Smooth muscle cell (in vitro differentiated cells): ENCODE measurements around the gene ACADM. TPM values are rescaled to one million over a fixed set of nuclear protein-coding genes. Genes with fewer than 3 reads are reported as not detected.

Experiments used
- DNase-seq: peaks from one replicate; lab custom pipeline; 2025; ENCODE audit not compliant: unreplicated experiment; lab: John Stamatoyannopoulos, UW
- H2AFZ ChIP-seq: fragments of 200-600 bp; sonication (generic); 2 replicates; pipeline ENCODE4 v1.6.0; 2016; ENCODE audit warnings: antibody characterized with exemption, low read depth, mild to moderate bottlenecking
- H3F3A ChIP-seq: fragments of 200-600 bp; sonication (generic); 2 replicates; pipeline ENCODE4 v1.6.0; 2017; ENCODE audit warnings: antibody characterized with exemption, low read depth
- H3K27ac ChIP-seq: fragments of 200-600 bp; sonication (generic); 2 replicates; pipeline ENCODE4 v1.5.1; 2016; ENCODE audit warnings: low read depth, mild to moderate bottlenecking
- H3K27me3 ChIP-seq: fragments of 200-600 bp; sonication (generic); 2 replicates; pipeline ENCODE4 v1.6.1; 2016; ENCODE audit warnings: low read depth, mild to moderate bottlenecking
- H3K36me3 ChIP-seq: fragments of 200-600 bp; sonication (generic); 2 replicates; pipeline ENCODE4 v1.5.1; 2016; ENCODE audit warnings: low read depth
- H3K4me1 ChIP-seq: fragments of 200-600 bp; sonication (generic); 2 replicates; pipeline ENCODE4 v1.5.1; 2016; ENCODE audit warnings: low read depth
- H3K4me2 ChIP-seq: fragments of 200-600 bp; sonication (generic); 2 replicates; pipeline ENCODE4 v1.6.0; 2016; ENCODE audit warnings: mild to moderate bottlenecking
- H3K4me3 ChIP-seq: fragments of 200-600 bp; sonication (generic); 2 replicates; pipeline ENCODE4 v1.5.1; 2016; ENCODE audit warnings: mild to moderate bottlenecking
- H3K79me2 ChIP-seq: fragments of 200-600 bp; sonication (generic); 2 replicates; pipeline ENCODE4 v1.6.0; 2016; ENCODE audit warnings: low read depth, mild to moderate bottlenecking
- H3K9ac ChIP-seq: fragments of 200-600 bp; sonication (generic); 2 replicates; pipeline ENCODE4 v1.6.0; 2016; ENCODE audit warnings: low read depth
- H3K9me3 ChIP-seq: fragments of 200-600 bp; sonication (generic); replicated peaks from 2 replicates; pipeline ENCODE4 v1.5.1; 2016; ENCODE audit warnings: low read depth
- H4K20me1 ChIP-seq: fragments of 200-600 bp; sonication (generic); 2 replicates; pipeline ENCODE4 v1.6.0; 2016; ENCODE audit warnings: low read depth
- CTCF ChIP-seq: fragments of 200-600 bp; sonication (generic); IDR thresholded peaks from 2 replicates; pipeline ENCODE4 v1.5.1; 2017; ENCODE audit warnings: borderline replicate concordance, mild to moderate bottlenecking, antibody characterized with exemption; ENCODE audit not compliant: insufficient read depth, poor library complexity, severe bottlenecking
- WGBS: methylation state at CpG from one replicate; pipeline ENCODE4 v1.1.7; 2016; ENCODE audit warnings: low lambda C conversion rate; 5-methylcytosine and 5-hydroxymethylcytosine counted together
- polyA plus RNA-seq: library from polyadenylated mRNA; unstranded; fragments of >200 nt; fragmentation: Nextera tagmentation; extraction: Ambion mirVana; gene quantifications from 2 replicates; pipeline ENCODE4 v1.2.1, GENCODE V29; 2016
- total RNA-seq: library from RNA; depleted of rRNA; stranded (reverse); fragments of >200 nt; gene quantifications from 2 replicates; pipeline ENCODE4 v1.2.3, GENCODE V29; 2014

ACADM gene
- total and polyA plus RNA-seq, 2 experiments from 2014 or later: 20.5 to 28.6 TPM

GRCh38 chr1:75693551-75693950 lies 31.0 kb upstream of the ACADM start:
- H3K9ac ChIP-seq: no peak overlapping the region
- no peaks in the 10 kb centered on the region for H4K20me1 ChIP-seq
- no peak overlapping the region for H3K27ac ChIP-seq
- 48% methylated on average over 3 of the region's 3 CpGs for WGBS
- H3K4me2 ChIP-seq: no peak overlapping the region
- H2AFZ ChIP-seq: no peak overlapping the region
- no peaks in the 10 kb centered on the region for H3K36me3 ChIP-seq
- no peak for DNase-seq
- H3K27me3 ChIP-seq: no peaks in the 10 kb centered on the region
- no peaks in the 10 kb centered on the region for H3K4me1 ChIP-seq
- H3K9me3 ChIP-seq: no peaks in the 10 kb centered on the region
- TF ChIP-seq CTCF: no peak
- H3F3A ChIP-seq: no peaks in the 10 kb centered on the region
- H3K79me2 ChIP-seq: no peaks in the 10 kb centered on the region
- H3K4me3 ChIP-seq: no peak overlapping the region

GRCh38 chr1:75696000-75696399 lies 28.5 kb upstream of the ACADM start:
- Histone ChIP-seq H3K9me3 (no peaks in the 10 kb centered on the region), H3K36me3 (no peaks in the 10 kb centered on the region), H3K4me1 (no peaks in the 10 kb centered on the region), H2AFZ (no peak overlapping the region), H4K20me1 (no peaks in the 10 kb centered on the region), H3K4me3 (no peak overlapping the region), H3K4me2 (no peak overlapping the region), H3K27ac (no peak overlapping the region), H3K27me3 (no peaks in the 10 kb centered on the region), H3F3A (no peaks in the 10 kb centered on the region), H3K79me2 (no peaks in the 10 kb centered on the region), H3K9ac (no peak overlapping the region)
- no peak for DNase-seq
- TF ChIP-seq CTCF: no peak
- WGBS: 87% methylated on average over 3 of the region's 3 CpGs

- Histone ChIP-seq H3K79me2 (no peaks in the 10 kb centered on the region), H3K27ac (no peak overlapping the region), H3K4me1 (no peaks in the 10 kb centered on the region), H3K36me3 (no peaks in the 10 kb centered on the region), H3K9ac (no peak overlapping the region), H3K4me2 (no peak overlapping the region), H4K20me1 (no peaks in the 10 kb centered on the region), H3K27me3 (no peaks in the 10 kb centered on the region), H3K4me3 (no peak overlapping the region), H3K9me3 (no peaks in the 10 kb centered on the region), H3F3A (no peaks in the 10 kb centered on the region), H2AFZ (no peak overlapping the region)
- DNase-seq: no peak
- 84% methylated on average over 2 of the region's 2 CpGs for WGBS
- no peak for TF ChIP-seq CTCF
Observed at GRCh38 chr1:75707191-75707590, 17.3 kb upstream of the ACADM start.

DNA sequence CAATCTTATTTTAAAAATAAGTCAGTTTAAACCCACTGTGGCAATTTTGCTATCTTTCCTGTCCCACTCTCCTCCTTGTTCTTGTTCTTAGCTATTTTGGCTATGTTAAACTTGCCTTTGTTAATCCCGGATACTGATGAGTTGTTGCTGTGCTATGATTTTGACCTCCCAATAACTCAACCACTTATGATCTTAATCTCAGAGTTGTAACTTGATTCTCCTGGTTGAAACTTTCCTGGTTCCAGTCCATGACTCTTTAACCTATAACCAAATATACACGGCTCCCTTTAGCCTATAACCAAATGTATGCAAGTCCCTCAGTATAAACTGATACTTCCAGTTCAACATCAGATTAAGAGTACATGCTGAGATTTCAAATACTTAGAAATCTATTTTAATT lies 15.6 kb upstream of the ACADM start:
- H3K9me3 ChIP-seq: no peaks in the 10 kb centered on the region
- no peaks in the 10 kb centered on the region for H3K4me1 ChIP-seq
- no peaks in the 10 kb centered on the region for H3K79me2 ChIP-seq
- 69% methylated on average over 2 of the region's 2 CpGs for WGBS
- no peaks in the 10 kb centered on the region for H3K27me3 ChIP-seq
- H4K20me1 ChIP-seq: no peaks in the 10 kb centered on the region
- no peak overlapping the region for H3K27ac ChIP-seq
- no peak overlapping the region for H2AFZ ChIP-seq
- no peak overlapping the region for H3K9ac ChIP-seq
- H3K36me3 ChIP-seq: no peaks in the 10 kb centered on the region
- no peak overlapping the region for H3K4me3 ChIP-seq
- no peak overlapping the region for H3K4me2 ChIP-seq
- no peaks in the 10 kb centered on the region for H3F3A ChIP-seq
- no peak for DNase-seq
- no peak for TF ChIP-seq CTCF
